Choroid plexus epithelial cell (primary cell): ENCODE results near the gene SMAP1.

ENCODE experiments used
- DNase-seq: peaks from one replicate; pipeline ENCODE4 v3.0.0-alpha.2; 2010; ENCODE audit warnings: low read depth
- H3K4me3 ChIP-seq: 2 replicates; pipeline ENCODE4 v1.5.1; 2011; ENCODE audit warnings: low read depth, mild to moderate bottlenecking, control low read depth, low read length, moderate library complexity
- CTCF ChIP-seq: conservative IDR thresholded peaks from 2 replicates; pipeline ENCODE4 v1.5.1; 2011; ENCODE audit warnings: low read depth, mild to moderate bottlenecking, control low read depth, inconsistent platforms, low read length, moderate library complexity

Gene SMAP1

GRCh38 chr6:70811788-70812187 is 144.1 kb downstream of the SMAP1 start:
- peak; percentile 18 for DNase-seq
- no peak overlapping the region for H3K4me3 ChIP-seq
- TF ChIP-seq CTCF: no peak

GRCh38 chr6:70813885-70814284 is 146.2 kb downstream of the SMAP1 start:
- no peak overlapping the region for H3K4me3 ChIP-seq
- DNase-seq: no peak
- no peak for TF ChIP-seq CTCF

- TF ChIP-seq CTCF: no peak
- H3K4me3 ChIP-seq: no peak overlapping the region
- DNase-seq: peak; percentile 34
Measured at GRCh38 chr6:70819646-70820045, 152.0 kb downstream of the SMAP1 start.

- no peak for DNase-seq
- no peak overlapping the region for H3K4me3 ChIP-seq
- TF ChIP-seq CTCF: no peak
Measured at GRCh38 chr6:70820778-70821177, 153.1 kb downstream of the SMAP1 start.

- no peak for TF ChIP-seq CTCF
- H3K4me3 ChIP-seq: no peak overlapping the region
- DNase-seq: no peak
Measured at GRCh38 chr6:70821751-70822150, 154.1 kb downstream of the SMAP1 start.

GRCh38 chr6:70823651-70824050 is 156.0 kb downstream of the SMAP1 start:
- no peak overlapping the region for H3K4me3 ChIP-seq
- no peak for DNase-seq
- TF ChIP-seq CTCF: no peak

- no peak overlapping the region for H3K4me3 ChIP-seq
- DNase-seq: no peak
- no peak for TF ChIP-seq CTCF
Measured at GRCh38 chr6:70831427-70831826, 163.7 kb downstream of the SMAP1 start.
